GM21367 (cell line): Measurements from ENCODE around the gene INPP5K.
"Not testable (repeated sequence)": the region's sequence is repeated elsewhere in the genome, so short reads cannot be mapped to it uniquely, and the experiment has no call there.

Source experiments
- ATAC-seq: cut with Tn5 transposase; IDR thresholded peaks from one replicate; pipeline ENCODE4 v1.9.1; 2021; ENCODE audit not compliant: unreplicated experiment

INPP5K gene

GRCh38 chr17:1508709-1509108, 7.7 kb downstream of the INPP5K start:
- ATAC-seq: not testable (repeated sequence)

DNA sequence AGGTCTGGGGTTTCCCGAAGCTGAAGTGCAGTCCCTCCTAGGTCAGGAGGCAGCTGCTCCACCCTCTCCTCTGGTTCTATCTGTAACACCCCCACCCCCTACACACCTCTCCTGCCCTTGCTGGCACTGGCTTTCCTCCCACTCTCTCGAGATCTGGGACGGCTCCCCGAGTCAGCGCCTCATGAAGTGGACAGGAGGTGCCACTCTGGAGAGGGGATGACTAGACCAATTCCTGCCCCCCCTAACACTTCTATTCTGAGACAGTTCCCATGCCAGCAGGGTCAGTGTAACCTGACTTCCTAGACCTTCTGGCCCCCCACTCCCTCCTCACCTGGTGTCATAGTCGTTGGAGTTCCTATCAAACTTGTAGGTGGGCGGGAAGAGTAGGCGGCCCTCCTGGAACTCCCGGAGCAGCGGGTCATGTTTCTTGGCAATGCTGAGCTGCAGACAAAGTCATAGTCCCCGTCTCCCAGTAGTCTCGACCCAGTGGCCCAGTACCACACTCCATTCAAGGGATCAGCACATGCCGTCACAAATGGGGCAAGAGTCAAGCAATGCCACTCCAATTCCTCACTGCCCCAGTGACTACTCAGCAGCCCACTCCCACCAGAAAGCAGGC, 9.7 kb downstream of the INPP5K start:
- ATAC-seq: no peak

GRCh38 chr17:1505586-1505985, 10.8 kb downstream of the INPP5K start:
- no peak for ATAC-seq

DNA sequence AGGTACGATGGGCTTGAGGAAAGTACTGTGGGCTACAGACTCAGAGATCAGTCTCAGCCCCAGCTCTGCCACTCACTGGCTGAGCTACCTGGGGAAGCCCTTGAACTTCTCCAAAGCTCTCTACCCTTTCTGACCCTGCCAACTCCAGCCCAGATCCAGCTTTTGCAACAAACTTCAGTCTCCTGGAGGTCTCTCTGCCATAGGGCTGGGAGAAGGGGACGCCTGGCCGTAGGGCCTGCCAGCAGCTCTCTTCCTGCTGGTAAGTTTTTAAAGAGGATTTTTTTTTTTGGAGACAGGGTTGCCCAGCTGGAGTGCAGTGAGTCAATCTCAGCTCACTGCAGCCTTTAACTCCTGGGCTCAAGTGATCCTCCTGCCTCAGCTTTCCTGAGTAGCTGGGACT, 11.5 kb downstream of the INPP5K start:
- no peak for ATAC-seq

DNA sequence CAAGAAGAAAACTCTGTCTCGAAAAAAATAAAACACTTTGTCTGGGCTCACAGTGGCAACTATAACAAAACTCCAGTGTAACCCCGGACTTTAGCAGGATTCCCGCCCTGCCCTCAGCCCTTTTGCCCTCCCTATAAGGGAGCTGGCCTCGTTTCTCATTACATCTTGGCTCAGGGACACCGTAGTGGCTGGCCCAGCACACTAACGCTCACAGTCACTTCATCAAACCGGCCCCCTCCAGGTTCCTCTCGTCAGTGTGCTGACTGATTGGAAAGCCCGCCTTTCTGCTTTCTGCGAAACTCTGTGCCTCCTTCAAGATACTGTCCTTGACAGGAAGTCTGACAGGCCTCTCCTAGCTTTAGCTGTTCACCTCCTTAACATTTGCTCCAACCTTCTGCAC, 12.7 kb downstream of the INPP5K start:
- ATAC-seq: no peak

GRCh38 chr17:1498869-1499268, 17.5 kb downstream of the INPP5K start:
- ATAC-seq: no peak

DNA sequence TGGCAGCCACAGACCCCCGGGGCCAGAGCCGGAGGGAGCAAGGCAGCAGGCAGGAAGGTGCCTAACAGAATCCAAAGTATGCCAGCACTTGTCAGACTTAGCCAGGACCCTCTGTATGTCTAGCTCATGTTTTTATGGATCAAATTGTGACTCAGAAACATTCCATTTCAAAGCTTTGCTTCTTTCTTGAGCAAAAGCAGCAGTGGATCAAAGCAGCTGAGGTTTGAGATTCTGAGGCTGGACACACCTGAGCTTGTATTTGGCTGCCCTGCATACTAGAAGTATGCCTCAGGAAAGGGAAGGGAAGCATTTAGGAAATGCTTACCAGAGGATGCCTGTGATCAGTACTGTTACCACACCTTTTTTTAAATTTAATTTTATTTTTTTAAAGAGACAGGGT, 18.2 kb downstream of the INPP5K start:
- ATAC-seq: no peak

- ATAC-seq: no peak
Observed at GRCh38 chr17:1497831-1498230, 18.6 kb downstream of the INPP5K start.

- ATAC-seq: no peak
Observed at GRCh38 chr17:1496869-1497268, 19.5 kb downstream of the INPP5K start.

DNA sequence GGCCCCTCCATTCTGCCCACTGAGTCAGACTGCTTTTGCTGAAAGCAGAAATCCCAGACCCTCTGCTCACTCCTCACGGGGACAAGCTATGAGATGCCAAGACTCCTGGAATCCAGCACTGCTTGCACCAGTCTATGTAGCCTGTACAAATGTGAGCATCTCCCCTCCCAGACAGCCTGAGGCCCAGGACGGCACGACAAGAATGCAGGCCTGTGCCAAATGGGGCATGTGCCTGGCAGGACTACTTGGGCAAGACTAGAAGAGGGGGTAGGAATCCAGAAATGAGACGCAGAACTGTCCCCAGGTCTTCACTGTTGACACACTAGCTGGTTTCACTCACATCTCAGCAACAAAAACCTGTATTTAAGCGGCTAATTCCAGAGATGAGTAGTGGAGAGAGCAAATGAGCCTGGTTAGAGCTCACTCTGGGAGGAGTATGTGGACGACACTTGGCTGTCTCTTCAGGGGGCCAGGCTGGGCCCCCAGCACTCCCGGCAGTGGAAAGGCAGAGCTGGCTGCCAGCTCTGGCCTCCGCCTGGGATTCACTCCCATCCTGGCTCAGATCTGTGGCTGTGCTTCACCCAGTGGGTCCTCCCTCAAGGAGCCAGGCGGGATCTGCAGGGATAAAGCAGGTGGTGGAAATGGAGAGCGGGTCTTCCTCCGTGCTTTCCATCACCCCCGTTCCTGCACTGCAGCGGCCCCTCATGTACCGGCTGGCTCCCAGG, 21.0 kb downstream of the INPP5K start:
- no peak for ATAC-seq

- no peak for ATAC-seq
Observed at GRCh38 chr17:1494736-1495253, 21.6 kb downstream of the INPP5K start.

DNA sequence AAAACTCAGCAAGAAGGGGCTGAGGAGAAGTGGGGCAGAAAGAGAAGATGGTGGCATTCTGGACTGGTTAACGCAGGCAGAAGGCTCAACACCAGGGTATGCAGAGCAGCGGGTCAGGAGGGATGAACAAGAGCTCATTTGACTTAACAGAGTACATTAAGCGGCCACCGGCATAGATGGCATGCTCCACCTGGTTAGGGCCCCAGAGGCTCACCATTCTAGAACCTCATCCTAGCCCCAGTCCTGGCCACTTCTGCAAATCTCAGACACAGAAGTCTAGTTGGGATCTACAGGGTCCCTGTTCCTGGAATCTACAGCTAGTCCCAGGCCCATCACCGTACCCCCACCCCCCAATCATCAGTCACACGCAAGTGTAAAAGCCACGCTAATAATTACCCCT, 22.2 kb downstream of the INPP5K start:
- no peak for ATAC-seq

GRCh38 chr17:1493291-1493980, 23.0 kb downstream of the INPP5K start:
- ATAC-seq: no peak

DNA sequence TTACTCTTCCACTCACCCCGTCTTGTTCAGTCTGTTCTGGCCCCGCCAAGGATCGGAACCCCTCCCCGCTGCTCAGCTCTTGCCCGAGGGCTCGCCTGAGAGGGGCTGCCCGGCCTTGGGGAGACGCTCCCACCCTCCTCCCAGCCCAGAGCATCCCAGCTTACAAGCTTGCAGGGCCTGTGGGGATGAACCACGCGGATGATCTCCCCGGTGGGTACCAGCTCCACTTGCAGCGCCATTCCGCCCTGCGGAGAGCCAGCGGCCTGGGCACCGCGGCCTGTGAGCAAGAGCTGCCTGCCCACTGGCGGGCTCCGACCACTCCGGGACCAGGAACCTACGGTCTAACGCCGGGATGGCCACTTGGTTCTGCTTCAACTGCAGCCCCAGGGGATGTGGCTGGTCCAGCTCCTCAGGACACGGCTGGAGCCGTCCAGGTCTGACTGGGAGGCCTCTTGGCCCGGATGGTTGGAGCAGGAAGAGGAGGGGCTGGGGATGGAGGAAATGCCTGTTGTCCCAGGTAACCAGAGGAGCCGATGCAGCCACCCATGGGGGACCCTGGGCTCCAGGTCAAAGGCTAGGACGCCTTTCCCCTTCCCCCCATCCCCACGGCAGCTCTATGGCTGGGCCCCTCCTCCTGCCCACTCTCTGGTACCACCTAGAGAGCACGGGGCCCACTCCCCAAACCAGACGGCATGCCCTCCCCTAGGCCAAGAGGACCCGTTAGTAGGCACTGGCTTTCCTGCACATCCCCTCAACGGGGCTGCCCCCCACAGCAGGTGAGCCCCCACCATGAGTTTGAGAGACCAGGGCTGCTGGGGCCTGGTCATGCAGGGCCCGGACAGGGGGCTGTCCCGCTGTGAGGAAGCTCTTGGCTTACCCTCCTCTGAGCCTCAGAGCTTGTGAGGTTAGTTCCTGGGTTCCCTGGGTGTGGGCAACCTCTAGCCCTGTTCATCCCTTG, 23.9 kb downstream of the INPP5K start, which contains the start of gene MYO1C:
Gene MYO1C, minus strand, starts transcription at position 438 of the 958 bp plus-strand sequence. Its CDS starts 199 bp downstream, at position 239.
- no peak for ATAC-seq

GRCh38 chr17:1491443-1492248, 24.8 kb downstream of the INPP5K start:
- ATAC-seq: no peak

DNA sequence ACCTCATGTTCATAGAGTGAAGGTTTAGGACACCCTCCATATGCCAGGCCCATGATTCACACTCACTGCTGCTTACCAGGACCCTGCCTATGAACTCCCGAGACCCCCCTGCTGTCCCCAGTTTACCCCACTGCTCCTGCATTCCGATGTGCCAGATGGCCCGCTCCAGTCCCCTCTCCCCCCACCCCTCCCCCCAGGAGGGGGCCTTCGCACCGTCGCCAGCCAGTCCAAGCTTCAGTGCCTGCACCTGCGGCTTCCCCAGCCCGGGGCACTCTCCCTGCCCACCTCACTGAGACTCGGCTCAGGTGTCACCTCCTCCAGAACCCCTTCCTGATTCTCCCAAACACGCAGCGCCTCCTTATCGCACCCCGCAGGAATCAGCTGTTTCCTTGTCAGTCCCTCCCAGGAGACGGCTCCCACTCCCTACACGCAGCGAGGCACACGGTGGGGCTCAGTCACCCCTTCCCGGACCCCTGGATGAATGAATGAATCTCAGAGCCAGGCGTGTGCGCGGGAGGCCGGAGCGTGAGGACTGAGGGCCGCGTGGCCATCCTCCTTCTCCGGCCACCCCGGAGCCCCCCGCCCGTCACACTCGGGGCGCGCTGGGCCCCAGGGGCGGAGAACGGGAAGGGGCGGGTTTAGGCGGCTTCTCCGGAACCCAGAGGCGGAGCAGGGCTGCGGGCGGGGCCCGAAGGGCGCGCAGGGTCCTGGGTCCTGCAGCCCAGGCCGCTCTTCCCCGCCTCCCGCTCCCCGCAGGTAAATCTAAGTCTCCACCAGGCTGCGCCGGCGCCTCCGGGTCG, 25.6 kb downstream of the INPP5K start:
- ATAC-seq: no peak

DNA sequence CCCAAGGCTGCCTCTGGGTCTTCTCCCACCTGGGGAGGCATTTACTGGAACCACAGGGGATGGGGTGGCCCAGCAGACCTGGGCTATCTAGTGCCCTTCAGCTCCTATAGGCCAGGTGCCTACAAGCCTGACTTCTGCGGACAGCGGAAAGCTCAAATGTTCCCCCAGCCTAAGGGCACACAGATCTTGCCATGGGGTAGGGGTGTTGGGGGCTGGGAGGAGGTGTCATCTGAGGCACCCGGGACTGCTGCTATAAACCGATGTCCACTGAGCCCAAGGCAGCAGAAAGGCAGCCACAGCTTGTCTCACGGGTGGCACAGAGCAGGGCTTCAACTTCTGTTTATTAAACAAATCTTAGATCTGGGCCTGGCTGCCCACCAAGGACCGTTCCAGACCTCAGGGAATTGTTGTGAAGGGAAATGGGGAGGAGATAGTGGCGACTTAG, 27.6 kb downstream of the INPP5K start:
- no peak for ATAC-seq

DNA sequence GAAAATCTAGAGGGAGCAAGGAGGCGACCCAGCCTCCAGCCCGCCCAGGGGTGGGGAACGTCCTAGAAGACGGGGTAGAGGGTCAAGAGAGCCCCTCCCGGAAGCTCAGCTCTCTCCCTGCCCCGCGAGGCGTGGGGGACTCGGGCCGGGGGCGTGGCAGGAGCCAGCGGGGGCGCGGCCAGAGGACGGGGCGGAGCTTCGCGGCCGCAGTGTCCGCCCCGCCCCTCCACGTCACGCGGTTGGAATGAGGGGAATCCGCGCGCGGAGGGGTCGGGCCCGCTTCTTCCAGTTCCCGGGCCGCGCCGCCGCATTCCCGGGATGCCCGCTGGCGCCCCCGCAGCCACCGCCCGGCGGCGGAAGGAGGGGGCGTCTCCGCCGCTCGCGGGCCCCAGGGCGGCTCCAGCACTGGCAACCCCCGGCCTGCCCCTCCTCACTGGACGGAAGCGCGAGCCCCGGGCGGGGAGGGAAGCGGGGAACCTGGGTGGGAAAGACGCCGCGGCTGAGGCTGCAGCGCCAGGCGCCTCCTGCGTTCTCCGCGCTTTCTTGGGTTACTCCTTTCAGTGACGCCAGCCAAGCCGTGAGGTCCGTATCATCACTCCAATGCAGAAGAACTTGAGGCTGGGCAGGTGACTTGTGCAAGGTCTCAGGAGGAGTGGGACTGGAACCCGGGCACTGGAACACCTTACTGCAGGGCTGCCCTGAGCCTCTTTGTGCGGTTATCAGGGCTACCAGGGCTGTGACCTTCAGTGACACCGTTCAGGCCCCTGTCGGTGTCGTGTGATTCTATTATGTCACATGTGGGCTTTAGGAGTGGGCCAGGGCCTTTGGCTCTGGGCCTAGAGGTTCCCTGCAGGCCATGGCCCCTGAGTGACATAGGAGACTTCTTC, 28.2 kb downstream of the INPP5K start:
- no peak for ATAC-seq
